HEK293T (cell line): Measurements from ENCODE around the gene HIGD1B.

Source experiments
- BHLHE40 ChIP-seq: fragments of 450-650 bp; IDR thresholded peaks from 2 replicates; pipeline ENCODE4 v1.6.1; 2016; ENCODE audit warnings: mild to moderate bottlenecking, moderate library complexity, borderline replicate concordance
- CTBP1 ChIP-seq: fragments of 450-650 bp; IDR thresholded peaks from 2 replicates; pipeline ENCODE4 v1.6.1; 2016; ENCODE audit warnings: borderline replicate concordance
- ELF4 ChIP-seq: fragments of 450-650 bp; IDR thresholded peaks from 2 replicates; pipeline ENCODE4 v1.6.1; 2017; ENCODE audit warnings: antibody characterized with exemption
- FOXA1 ChIP-seq: fragments of 450-650 bp; IDR thresholded peaks from 2 replicates; pipeline ENCODE4 v1.6.1; 2016; ENCODE audit warnings: mild to moderate bottlenecking
- FOXK2 ChIP-seq: fragments of 450-650 bp; IDR thresholded peaks from 2 replicates; pipeline ENCODE4 v1.6.1; 2016; ENCODE audit warnings: mild to moderate bottlenecking
- FOXM1 ChIP-seq: fragments of 450-650 bp; IDR thresholded peaks from 2 replicates; pipeline ENCODE4 v1.6.1; 2017; ENCODE audit warnings: mild to moderate bottlenecking, borderline replicate concordance
- HDGF ChIP-seq: fragments of 450-650 bp; IDR thresholded peaks from 2 replicates; pipeline ENCODE4 v1.6.1; 2017; ENCODE audit warnings: antibody characterized with exemption, borderline replicate concordance
- L3MBTL2 ChIP-seq: fragments of 450-650 bp; conservative IDR thresholded peaks from 2 replicates; pipeline ENCODE4 v1.6.1; 2016; ENCODE audit warnings: mild to moderate bottlenecking
- LEF1 ChIP-seq: fragments of 450-650 bp; IDR thresholded peaks from 2 replicates; pipeline ENCODE4 v1.6.1; 2017; ENCODE audit warnings: mild to moderate bottlenecking, borderline replicate concordance
- NFRKB ChIP-seq: fragments of 450-650 bp; IDR thresholded peaks from 2 replicates; pipeline ENCODE4 v1.6.1; 2016; ENCODE audit warnings: mild to moderate bottlenecking, moderate library complexity
- SP1 ChIP-seq: fragments of 450-650 bp; IDR thresholded peaks from 2 replicates; pipeline ENCODE4 v1.6.1; 2017
- SUZ12 ChIP-seq: fragments of 450-650 bp; IDR thresholded peaks from 2 replicates; pipeline ENCODE4 v1.6.1; 2016; ENCODE audit warnings: mild to moderate bottlenecking
- TARDBP ChIP-seq: fragments of 450-650 bp; IDR thresholded peaks from 2 replicates; pipeline ENCODE4 v1.6.1; 2016
- TF ChIP-seq, protein P1 (sequence below): fragments of 450-650 bp; IDR thresholded peaks from 2 replicates; pipeline ENCODE4 v1.6.1; 2016

DNA sequence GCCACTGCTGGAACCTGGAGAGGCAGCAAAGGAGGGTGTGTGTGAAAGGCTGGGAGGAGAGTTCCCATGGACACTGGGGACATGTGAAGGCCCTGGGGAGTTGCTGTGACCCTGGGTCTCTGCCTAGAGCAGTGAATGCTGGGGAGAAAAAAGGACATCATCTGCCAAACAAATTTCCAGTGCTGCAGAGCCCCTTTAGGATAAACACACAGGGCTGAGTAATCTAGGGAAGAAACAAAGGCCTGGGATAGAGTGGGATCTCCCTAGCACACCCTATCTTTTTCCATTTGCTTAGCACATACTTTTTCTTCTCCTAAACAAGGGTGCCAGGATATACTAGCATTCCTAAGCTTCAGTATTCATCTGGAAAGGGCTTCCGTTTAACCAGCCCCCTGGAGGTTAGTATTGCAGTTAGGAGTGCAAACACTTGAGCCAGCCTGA, 3.3 kb upstream of the HIGD1B start:
- TF ChIP-seq CTBP1 (no peak), ELF4 (no peak), LEF1 (no peak), HDGF (no peak), FOXK2 (no peak), SP1 (no peak), TARDBP (no peak), FOXM1 (no peak), L3MBTL2 (no peak), SUZ12 (no peak), FOXA1 (no peak), NFRKB (no peak), BHLHE40 (no peak)
- TF ChIP-seq, protein P1, sequence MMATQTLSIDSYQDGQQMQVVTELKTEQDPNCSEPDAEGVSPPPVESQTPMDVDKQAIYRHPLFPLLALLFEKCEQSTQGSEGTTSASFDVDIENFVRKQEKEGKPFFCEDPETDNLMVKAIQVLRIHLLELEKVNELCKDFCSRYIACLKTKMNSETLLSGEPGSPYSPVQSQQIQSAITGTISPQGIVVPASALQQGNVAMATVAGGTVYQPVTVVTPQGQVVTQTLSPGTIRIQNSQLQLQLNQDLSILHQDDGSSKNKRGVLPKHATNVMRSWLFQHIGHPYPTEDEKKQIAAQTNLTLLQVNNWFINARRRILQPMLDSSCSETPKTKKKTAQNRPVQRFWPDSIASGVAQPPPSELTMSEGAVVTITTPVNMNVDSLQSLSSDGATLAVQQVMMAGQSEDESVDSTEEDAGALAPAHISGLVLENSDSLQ = no peak
